Nephron progenitor cell (in vitro differentiated cells): ENCODE measurements around the gene CTSD.
"Not testable (repeated sequence)": the region's sequence is repeated elsewhere in the genome, so short reads cannot be mapped to it uniquely, and the experiment has no call there.

Source experiments
- DNase-seq: peaks from one replicate; pipeline ENCODE4 v3.0.0; 2021
- H3K27ac Mint-ChIP-seq: 2 replicates; pipeline ENCODE4 v1.8.0; 2021; ENCODE audit warnings: mild to moderate bottlenecking, moderate library complexity, mixed read lengths
- H3K27me3 Mint-ChIP-seq: 2 replicates; pipeline ENCODE4 v1.8.0; 2021; ENCODE audit warnings: mild to moderate bottlenecking, low read depth, mixed read lengths; ENCODE audit not compliant: poor library complexity
- H3K36me3 Mint-ChIP-seq: 2 replicates; pipeline ENCODE4 v1.8.0; 2021; ENCODE audit warnings: low read depth, mixed read lengths
- H3K4me1 Mint-ChIP-seq: 2 replicates; pipeline ENCODE4 v1.8.0; 2021; ENCODE audit warnings: mixed read lengths
- H3K4me3 Mint-ChIP-seq: 2 replicates; pipeline ENCODE4 v1.8.0; 2021; ENCODE audit warnings: mild to moderate bottlenecking, moderate library complexity, mixed read lengths
- H3K9me3 Mint-ChIP-seq: 2 replicates; pipeline ENCODE4 v1.8.0; 2021; ENCODE audit warnings: mild to moderate bottlenecking, moderate library complexity, mixed read lengths
- CTCF ChIP-seq: fragments of 200-600 bp; sonication (generic); IDR thresholded peaks from 2 replicates; pipeline ENCODE4 v1.5.0; 2021; ENCODE audit warnings: antibody characterized with exemption

CTSD gene

DNA sequence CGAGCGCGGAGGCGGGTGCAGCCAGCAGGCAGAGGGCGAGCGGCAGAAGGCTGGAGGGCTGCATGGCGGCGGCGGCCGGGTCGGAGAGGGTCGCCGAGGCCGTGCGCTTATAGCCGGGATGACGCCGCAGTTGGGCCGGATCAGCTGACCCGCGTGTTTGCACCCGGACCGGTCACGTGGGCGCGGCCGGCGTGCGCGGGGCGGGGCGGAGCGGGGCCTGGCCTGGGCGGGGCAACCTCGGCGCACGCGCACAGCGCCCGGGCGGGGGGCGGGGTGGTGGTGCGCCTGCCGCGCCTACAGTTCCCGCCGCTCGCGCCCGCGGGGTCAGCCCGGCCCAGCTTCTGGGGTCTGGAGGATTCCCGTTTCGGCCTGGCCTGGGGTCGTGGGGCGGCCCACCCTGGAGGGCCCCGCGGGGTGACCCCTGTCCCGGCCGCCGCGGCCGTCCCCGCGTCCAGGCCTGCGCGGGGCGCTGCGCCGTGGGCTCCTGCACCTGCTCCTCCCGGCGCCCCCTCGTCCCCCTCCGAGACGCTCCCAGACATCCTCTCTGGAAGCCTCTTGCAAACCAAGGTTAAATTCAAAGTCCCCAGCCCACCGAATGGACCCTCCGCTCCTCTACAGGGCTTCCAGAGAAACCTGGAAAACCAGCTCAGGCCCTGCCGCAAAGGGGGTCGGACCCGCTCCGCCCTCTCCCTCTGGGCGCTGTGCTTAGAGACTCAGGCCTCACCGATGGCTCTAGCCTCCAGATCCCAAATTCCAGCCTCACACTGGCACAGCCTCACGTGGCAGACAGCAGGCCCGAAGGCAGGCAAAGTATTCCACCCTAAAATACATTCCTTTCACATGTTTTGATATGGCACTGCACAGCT lies at the start of gene CTSD:
CTSD (minus strand) TSS at position 132 of the 866 bp plus-strand sequence; CDS start at position 64, 68 bp downstream.
- H3K4me3 Mint-ChIP-seq: peak within 1 kb of the TSS; percentile 93
- H3K36me3 Mint-ChIP-seq: no peaks in the 10 kb centered on the region
- H3K9me3 Mint-ChIP-seq: no peaks in the 10 kb centered on the region
- H3K27me3 Mint-ChIP-seq: no peaks in the 10 kb centered on the region
- peak; percentile 89 for DNase-seq
- no peak within 1 kb of the TSS for H3K27ac Mint-ChIP-seq
- peaks cover 16% of the 10 kb centered on the region for H3K4me1 Mint-ChIP-seq
- TF ChIP-seq CTCF: no peak

- not testable (repeated sequence) for H3K4me3 Mint-ChIP-seq, DNase-seq, H3K4me1 Mint-ChIP-seq, H3K27ac Mint-ChIP-seq, H3K36me3 Mint-ChIP-seq
- Mint-ChIP-seq H3K9me3 (peaks cover 55% of the 10 kb centered on the region), H3K27me3 (peaks cover 18% of the 10 kb centered on the region)
Measured at GRCh38 chr11:1813356-1813755, 49.6 kb upstream of the CTSD start.

DNA sequence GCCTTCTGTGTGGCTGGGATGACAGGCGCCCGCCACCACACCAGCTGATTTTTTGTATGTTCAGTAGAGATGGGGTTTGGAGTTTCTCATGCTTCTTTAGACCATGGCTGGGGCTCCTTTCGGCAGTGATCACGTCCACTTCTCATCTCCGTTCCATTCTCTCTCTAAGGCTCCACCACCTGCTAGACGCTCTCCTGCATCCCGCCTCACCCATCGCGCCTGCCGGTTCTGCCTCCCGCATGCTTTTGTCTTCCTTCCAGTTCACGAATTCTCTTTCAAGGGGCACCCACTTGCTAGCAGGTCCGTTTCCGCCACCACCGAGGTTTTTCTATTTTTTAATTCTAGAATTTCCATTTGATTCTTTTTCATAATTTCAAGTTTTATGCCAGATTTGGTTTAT lies 49.1 kb upstream of the CTSD start:
- peaks cover 7% of the 10 kb centered on the region for H3K4me1 Mint-ChIP-seq
- no peak for TF ChIP-seq CTCF
- H3K9me3 Mint-ChIP-seq: peaks cover 57% of the 10 kb centered on the region
- H3K4me3 Mint-ChIP-seq: no peak overlapping the region
- H3K27me3 Mint-ChIP-seq: peaks cover 24% of the 10 kb centered on the region
- no peak overlapping the region for H3K27ac Mint-ChIP-seq
- no peak for DNase-seq
- H3K36me3 Mint-ChIP-seq: peaks cover 7% of the 10 kb centered on the region

DNA sequence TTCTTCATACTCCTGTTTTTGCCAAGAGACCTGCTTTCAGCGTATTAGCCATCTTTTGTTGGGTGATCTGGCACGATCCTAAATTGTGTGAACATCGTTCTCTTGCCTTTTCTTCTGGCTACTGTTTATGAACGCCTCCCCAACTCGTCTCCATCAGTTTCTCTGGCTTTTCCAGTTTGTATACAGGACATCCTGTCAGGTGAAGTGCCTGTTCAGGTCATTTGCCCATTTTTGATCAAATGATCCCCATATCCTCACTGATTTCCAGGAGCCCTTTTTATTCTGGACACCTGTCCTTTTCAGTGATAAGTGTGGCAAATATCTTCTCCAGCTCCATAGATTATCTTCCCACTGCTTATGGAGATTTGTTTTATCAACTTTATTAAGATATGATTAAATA lies 48.5 kb upstream of the CTSD start:
- DNase-seq: no peak
- Mint-ChIP-seq H3K36me3 (peaks cover 7% of the 10 kb centered on the region), H3K4me1 (peaks cover 7% of the 10 kb centered on the region), H3K4me3 (no peak overlapping the region), H3K9me3 (peaks cover 53% of the 10 kb centered on the region), H3K27ac (no peak overlapping the region), H3K27me3 (peaks cover 26% of the 10 kb centered on the region)
- TF ChIP-seq CTCF: no peak

GRCh38 chr11:1810761-1811160 lies 47.0 kb upstream of the CTSD start:
- Mint-ChIP-seq H3K4me1 (peaks cover 7% of the 10 kb centered on the region), H3K27me3 (peaks cover 33% of the 10 kb centered on the region), H3K27ac (no peak overlapping the region), H3K9me3 (peaks cover 47% of the 10 kb centered on the region), H3K4me3 (no peak overlapping the region), H3K36me3 (peaks cover 7% of the 10 kb centered on the region)
- no peak for TF ChIP-seq CTCF
- no peak for DNase-seq

GRCh38 chr11:1807264-1807995 lies 43.7 kb upstream of the CTSD start:
- TF ChIP-seq CTCF: no peak
- Mint-ChIP-seq H3K9me3 (peaks cover 45% of the 10 kb centered on the region), H3K27ac (no peak overlapping the region), H3K4me1 (no peaks in the 10 kb centered on the region), H3K27me3 (peaks cover 44% of the 10 kb centered on the region), H3K36me3 (no peaks in the 10 kb centered on the region), H3K4me3 (no peak overlapping the region)
- DNase-seq: no peak
